ENCODE measurements around the gene WNT8A.

The WNT8A gene

GRCh38 chr5:138092301-138092700 is 8.5 kb downstream of the WNT8A start:
- DNase-seq (ENCODE audit: low read depth), result no peak

GRCh38 chr5:138093036-138093435 is 9.2 kb downstream of the WNT8A start:
- DNase-seq (ENCODE audit: low read depth), result no peak

- no peak for DNase-seq (ENCODE audit: low read depth)
These were observed 11.5 kb downstream of the WNT8A start for GRCh38 chr5:138095100-138095907.

- no peak for DNase-seq (ENCODE audit: low read depth)
These were observed 12.5 kb downstream of the WNT8A start for GRCh38 chr5:138096363-138096762.

DNA sequence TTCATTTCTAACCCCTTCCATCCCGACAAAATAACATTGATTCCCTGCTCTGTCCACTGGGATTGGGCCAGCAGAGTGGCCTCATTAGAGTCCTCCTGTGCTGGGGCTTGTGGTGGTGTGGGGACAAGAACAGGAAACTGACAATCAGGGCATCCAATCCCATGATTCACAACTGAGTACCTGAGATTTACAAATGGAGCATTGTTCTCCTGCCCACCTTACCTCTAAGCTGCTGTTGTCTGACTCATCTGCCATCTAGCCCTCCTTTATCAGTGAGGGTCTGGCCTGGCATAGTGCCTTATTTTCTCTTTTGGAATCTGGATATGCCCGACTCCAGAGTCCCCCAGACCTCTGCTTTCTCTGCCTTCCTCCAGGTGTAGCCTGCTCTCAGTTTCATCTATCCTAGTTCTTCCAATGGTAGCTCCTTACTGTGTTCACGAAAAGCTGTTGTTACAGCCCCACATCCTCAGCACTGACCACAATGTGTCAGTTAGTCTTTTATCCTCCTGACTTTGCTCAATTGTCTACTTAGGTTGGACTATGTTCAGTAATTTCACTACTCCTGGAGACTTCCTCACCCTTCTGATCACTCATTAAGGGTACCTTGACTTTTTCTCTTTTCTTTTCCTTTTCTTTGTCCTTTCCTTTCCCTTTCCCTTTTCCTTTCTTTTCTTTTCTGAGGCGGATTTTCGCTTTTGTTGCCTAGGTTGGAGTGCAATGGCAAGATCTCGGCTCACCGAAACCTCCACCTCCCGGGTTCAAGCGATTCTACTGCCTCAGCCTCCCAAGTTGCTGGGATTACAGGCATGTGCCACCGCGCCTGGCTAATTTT is 13.4 kb downstream of the WNT8A start:
- no peak for DNase-seq (ENCODE audit: low read depth)

GRCh38 chr5:138102454-138103318 is 18.9 kb downstream of the WNT8A start:
- no peak for DNase-seq (ENCODE audit: low read depth)

GRCh38 chr5:138103319-138103637 is 19.4 kb downstream of the WNT8A start:
- DNase-seq (ENCODE audit: low read depth), result no peak

DNA sequence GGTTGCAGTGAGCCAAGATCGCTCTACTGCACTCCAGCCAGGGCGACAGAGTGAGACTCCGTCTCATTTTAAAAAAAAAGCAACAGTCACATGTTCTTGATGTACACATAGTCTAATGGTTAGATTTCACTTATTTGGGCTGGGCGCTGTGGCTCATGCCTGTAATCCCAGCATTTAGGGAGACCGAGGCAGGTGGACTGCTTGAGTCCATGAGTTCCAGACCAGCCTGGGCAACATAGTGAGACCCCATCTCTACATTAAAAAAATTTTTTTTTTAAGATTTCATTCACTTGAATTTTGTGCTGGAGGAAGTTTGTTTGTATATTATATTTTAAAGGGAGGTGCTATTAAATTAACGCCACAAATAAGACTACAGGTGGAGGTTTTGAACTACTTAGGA is 21.9 kb downstream of the WNT8A start:
- DNase-seq (ENCODE audit: low read depth), result no peak

- no peak for DNase-seq (ENCODE audit: low read depth)
These were observed 23.4 kb downstream of the WNT8A start for GRCh38 chr5:138107213-138107612.

DNA sequence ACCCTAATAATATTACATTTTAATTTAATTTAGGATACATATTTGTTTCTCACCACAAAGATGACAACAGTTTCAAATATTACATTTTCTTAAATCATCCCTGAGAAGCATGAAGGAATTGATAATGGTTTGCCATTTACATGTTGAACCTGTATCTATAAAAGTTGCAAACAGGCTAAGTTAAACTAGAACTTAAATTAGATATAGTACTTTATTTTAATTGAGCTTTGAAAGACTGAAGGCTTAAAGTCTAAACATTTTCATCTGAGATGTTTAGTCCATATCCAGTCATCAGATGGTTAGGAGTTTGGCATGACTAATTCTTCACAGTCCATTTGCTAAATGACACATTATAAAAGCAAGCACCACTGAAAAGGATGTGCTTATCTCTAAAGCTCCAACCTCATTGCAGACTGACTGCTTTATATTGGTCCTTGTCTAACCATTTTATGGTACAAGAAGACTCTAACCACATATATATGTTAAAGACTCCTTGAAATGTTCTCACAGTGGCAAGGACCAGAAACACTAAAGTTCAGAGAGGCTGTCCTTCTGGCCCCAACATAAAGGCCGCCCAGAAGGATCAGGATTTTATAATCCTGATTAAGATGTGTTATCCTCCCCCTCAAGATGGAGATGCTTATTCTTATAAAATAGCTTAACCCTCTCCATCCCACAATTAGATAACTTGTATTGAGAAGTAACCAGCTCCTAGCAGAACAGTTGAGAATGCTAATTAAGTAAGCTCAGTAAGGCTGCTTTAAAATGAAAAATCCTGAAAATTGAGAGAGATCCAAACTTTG is 25.8 kb downstream of the WNT8A start:
- no peak for DNase-seq (ENCODE audit: low read depth)

DNA sequence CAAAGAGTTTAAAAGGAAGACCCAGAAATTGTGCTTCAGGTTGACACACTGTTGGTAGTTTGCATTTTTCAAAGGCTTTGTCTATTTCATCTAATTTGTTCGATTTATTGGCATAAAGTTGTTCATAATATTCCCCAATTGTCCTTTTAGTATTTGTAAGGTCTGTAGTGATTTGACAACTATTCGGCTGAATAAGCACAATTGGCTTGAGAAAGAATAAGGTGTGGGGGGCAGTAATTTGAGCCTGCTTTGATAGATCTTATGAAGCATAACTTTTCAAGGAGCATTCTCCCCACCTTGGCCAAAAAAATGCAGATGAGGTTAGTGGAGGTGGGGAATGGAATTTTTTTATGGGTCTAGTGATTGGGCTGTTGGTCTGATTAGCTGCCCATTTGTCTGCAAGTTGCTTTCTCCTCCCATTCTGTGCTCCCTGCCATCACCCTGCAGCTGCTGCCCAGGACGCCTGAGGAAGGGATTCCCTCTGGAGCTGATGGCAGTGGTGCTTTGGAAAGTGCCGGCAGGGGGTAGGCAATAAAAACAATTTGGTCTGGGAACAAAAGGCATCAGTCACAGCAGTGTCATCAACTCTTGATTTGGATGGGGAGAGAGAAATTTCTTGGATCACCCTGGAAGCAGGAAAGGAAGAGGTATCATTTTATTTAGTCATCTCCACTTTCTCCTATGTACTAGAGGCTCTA is 26.6 kb downstream of the WNT8A start:
- no peak for DNase-seq (ENCODE audit: low read depth)

DNA sequence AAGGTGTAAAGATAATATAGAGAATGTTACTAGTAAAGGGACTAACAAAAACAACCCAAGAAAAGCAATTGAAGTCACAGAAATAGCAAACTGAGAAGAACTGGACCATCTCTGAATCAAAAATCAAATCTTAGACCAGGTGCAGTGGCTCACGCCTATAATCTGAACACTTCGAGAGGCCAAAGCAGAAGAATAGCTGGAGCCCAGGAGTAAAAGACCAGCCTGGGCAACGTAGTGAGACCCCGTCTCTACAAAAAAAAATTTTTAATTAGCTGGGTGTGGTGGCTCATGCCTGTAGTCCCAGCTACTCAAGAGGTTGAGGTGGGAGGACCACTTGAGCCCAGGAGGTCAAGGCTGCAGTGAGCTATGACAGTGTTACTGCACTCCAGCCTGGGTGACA is 27.3 kb downstream of the WNT8A start:
- no peak for DNase-seq (ENCODE audit: low read depth)

DNA sequence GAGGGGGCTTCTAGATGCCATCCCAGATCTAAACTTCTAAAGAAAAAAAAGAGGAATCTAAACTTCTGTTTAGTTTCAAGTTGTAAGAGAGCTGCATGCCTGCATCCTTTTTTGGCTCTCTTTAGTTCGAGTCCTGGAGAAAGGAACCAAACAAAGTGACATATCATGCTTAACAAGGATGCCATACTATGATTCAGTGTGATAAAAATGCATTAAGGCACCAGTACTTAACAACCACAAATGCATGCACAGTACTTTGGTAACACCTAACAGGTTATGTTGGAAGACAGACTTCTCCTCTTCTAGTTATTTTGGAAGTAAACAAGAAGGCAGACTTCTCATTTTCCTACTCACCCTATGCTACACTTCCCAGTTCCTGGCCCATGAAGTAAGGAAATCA is 28.1 kb downstream of the WNT8A start:
- no peak for DNase-seq (ENCODE audit: low read depth)

DNA sequence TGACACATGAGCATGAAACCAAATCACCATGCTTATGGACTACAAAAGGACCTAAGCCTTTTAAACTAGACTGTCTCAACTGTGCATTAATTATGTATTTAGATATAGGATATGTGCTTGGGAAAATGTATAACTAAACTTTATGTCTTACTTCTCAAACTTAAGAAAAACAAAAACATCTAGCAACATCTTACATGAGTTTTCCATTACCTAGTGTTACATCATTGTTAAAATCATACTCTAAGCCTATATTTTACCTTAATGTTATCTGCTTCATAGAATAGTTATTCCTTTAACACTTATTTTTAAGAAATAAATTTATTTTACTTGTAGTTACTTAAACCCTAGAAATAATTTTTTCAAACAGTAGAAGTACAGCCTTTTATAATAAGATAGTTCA is 31.4 kb downstream of the WNT8A start:
- no peak for DNase-seq (ENCODE audit: low read depth)

GRCh38 chr5:138128334-138128733 is 44.5 kb downstream of the WNT8A start:
- no peak for DNase-seq (ENCODE audit: low read depth)

DNA sequence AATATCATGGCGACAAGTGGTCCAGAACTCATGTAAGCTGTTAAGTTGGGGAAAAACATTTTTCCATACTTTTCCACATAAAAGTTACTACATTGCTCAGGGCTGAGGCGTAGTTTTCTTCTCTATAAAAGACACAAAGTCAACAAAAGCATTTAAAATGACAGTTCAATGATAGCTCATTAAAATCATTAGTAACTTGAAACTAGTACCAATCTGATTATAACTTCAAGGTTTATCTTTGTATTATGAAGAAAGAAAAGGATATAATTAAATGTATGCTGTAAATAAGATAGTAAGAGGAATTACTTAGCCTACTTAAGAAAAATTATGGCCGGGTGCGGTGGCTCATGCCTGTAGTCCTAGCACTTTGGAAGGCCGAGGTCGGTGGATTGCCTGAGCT is 45.5 kb downstream of the WNT8A start:
- DNase-seq (ENCODE audit: low read depth), result no peak

- no peak for DNase-seq (ENCODE audit: low read depth)
These were observed 48.7 kb downstream of the WNT8A start for GRCh38 chr5:138132543-138132942.

GRCh38 chr5:138138949-138139780 is 55.3 kb downstream of the WNT8A start, which contains the start of gene NME5:
TSS of gene NME5 (minus strand) at chr5:138139428. CDS start at chr5:138138780, 648 bp downstream.
- no peak for DNase-seq (ENCODE audit: low read depth)

DNA sequence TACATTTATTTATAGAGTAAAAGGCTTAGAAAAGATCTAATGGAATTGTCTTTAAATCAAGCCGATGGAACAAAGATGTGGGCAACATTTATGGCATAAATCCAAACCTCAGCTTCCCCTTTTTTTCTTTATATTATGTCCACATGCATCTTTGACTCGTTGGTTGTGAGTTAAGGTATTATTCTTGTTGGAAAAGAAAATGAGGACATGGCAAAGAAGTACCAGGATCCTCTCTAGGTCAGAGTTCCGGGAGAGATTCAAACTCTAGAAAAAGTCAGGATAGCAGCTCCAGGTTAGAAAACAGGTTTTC is 55.9 kb downstream of the WNT8A start:
- DNase-seq (ENCODE audit: low read depth), result no peak

GRCh38 chr5:138140268-138140667 is 56.4 kb downstream of the WNT8A start:
- DNase-seq (ENCODE audit: low read depth), result no peak

Data from stimulated activated CD8-positive, alpha-beta memory T cell treated with anti-CD3 and anti-CD28 coated beads, Interleukin-4, amount 100 ng/mL, for 24 hours (primary cell).